H1 (cell line): Measurements from ENCODE around the gene DDX47. TPM values are rescaled to one million over a fixed set of nuclear protein-coding genes. Genes with fewer than 3 reads are reported as not detected.

ENCODE experiments used
- CTCF ChIA-PET: fragments of 300-600 bp; sonication (Branson Sonifier 250); formaldehyde crosslinking; loops from one replicate; lab custom pipeline; 2021; ENCODE audit not compliant: partially characterized antibody; lab: Charles Lee
- POLR2A ChIA-PET: fragments of 300-600 bp; sonication (Branson Sonifier 250); formaldehyde crosslinking; loops from one replicate; lab custom pipeline; 2021; ENCODE audit warnings: inconsistent platforms; ENCODE audit not compliant: partially characterized antibody; lab: Charles Lee
- DNase-seq, 2 experiments: peaks; one replicate each; pipeline versions ENCODE4 v3.0.0 to v3.0.0-alpha.2; 2010 to 2022; ENCODE audit warnings: low spot score in 2 of 2, low read depth in 1 of 2, mixed read lengths in 1 of 2
- FAIRE-seq: peaks from 2 replicates; lab custom pipeline; 2011; peaks lifted over from hg19 to GRCh38; lab: Jason Lieb, UNC
- H2AFZ ChIP-seq: 2 replicates; pipeline ENCODE4 v1.8.1; 2012; ENCODE audit warnings: low read length, inconsistent platforms
- H2AK5ac ChIP-seq: 2 replicates; pipeline ENCODE4 v1.6.1; 2013; ENCODE audit warnings: low read depth, low read length
- H2BK120ac ChIP-seq: replicated peaks from 2 replicates; pipeline ENCODE3; 2013; ENCODE audit warnings: low read depth, low read length, inconsistent platforms
- H2BK12ac ChIP-seq: 2 replicates; pipeline ENCODE4 v1.6.1; 2013; ENCODE audit warnings: low read depth, low read length
- H2BK15ac ChIP-seq: 2 replicates; pipeline ENCODE4 v1.6.1; 2013; ENCODE audit warnings: low read length
- H2BK20ac ChIP-seq: 2 replicates; pipeline ENCODE4 v1.6.1; 2013; ENCODE audit warnings: low read length
- H2BK5ac ChIP-seq: 2 replicates; pipeline ENCODE4 v1.6.1; 2013; ENCODE audit warnings: low read depth, low read length
- H3K14ac ChIP-seq: 2 replicates; pipeline ENCODE4 v1.6.1; 2013; ENCODE audit warnings: inconsistent platforms; ENCODE audit not compliant: insufficient read length
- H3K18ac ChIP-seq: 2 replicates; pipeline ENCODE4 v1.6.1; 2013; ENCODE audit warnings: low read length; ENCODE audit errors: extremely low read depth
- H3K23ac ChIP-seq: 2 replicates; pipeline ENCODE4 v1.6.1; 2013; ENCODE audit warnings: inconsistent platforms; ENCODE audit not compliant: insufficient read length
- H3K23me2 ChIP-seq: 2 replicates; pipeline ENCODE4 v1.6.1; 2013; ENCODE audit warnings: low read depth, low read length
- H3K27ac ChIP-seq: 2 replicates; pipeline ENCODE4 v1.6.1; 2011; ENCODE audit warnings: low read depth, low read length, inconsistent platforms
- H3K27me3 ChIP-seq, 4 experiments: replicated peaks in 1 of 4; 1 replicate in 1 of 4; 2 replicates in 3 of 4; pipeline versions ENCODE4 v1.6.1 to v1.8.1; 2011 to 2013; ENCODE audit warnings: low read length in 3 of 4, mild to moderate bottlenecking in 3 of 4, inconsistent platforms in 2 of 4, mixed read lengths in 2 of 4, moderate library complexity in 1 of 4; ENCODE audit not compliant: control insufficient read depth in 3 of 4, insufficient read depth in 3 of 4; ENCODE audit errors: extremely low read depth in 1 of 4
- H3K36me3 ChIP-seq, 4 experiments: 2 replicates each; pipeline versions ENCODE4 v1.6.1 to v1.8.1; 2011 to 2013; ENCODE audit warnings: mild to moderate bottlenecking in 4 of 4, low read length in 3 of 4, moderate library complexity in 2 of 4, control low read depth in 1 of 4, inconsistent platforms in 1 of 4; ENCODE audit not compliant: insufficient read depth in 4 of 4, control insufficient read depth in 2 of 4
- H3K4ac ChIP-seq: replicated peaks from 2 replicates; pipeline ENCODE3; 2013; ENCODE audit warnings: low read length, low read depth, mixed read lengths, inconsistent platforms; ENCODE audit not compliant: insufficient read length
- H3K4me1 ChIP-seq, 4 experiments: replicated peaks in 1 of 4; 1 replicate in 1 of 4; 2 replicates in 3 of 4; pipeline versions ENCODE4 v1.6.1 to v1.8.1; 2011 to 2013; ENCODE audit warnings: low read length in 3 of 4, inconsistent platforms in 2 of 4, mixed read lengths in 1 of 4; ENCODE audit not compliant: insufficient read depth in 4 of 4, control insufficient read depth in 3 of 4
- H3K4me2 ChIP-seq, 2 experiments: 2 replicates each; pipeline versions ENCODE4 v1.6.1 to v1.8.1; 2011 to 2013; ENCODE audit warnings: low read depth in 2 of 2, low read length in 2 of 2, control low read depth in 1 of 2, inconsistent platforms in 1 of 2, mild to moderate bottlenecking in 1 of 2; ENCODE audit not compliant: insufficient read depth in 1 of 2
- H3K4me3 ChIP-seq, 4 experiments: fragments of 200-600, 300-600 bp in 1 of 4; sonication (generic), shearing (Covaris generic), sonication (Bioruptor Twin) in 1 of 4; 2 replicates each; pipeline versions ENCODE4 v1.5.1 to v1.8.1; 2011 to 2016; ENCODE audit warnings: low read length in 4 of 4, low read depth in 3 of 4, control low read depth in 2 of 4, inconsistent platforms in 2 of 4, mild to moderate bottlenecking in 2 of 4, mixed read lengths in 1 of 4, moderate library complexity in 1 of 4; ENCODE audit not compliant: insufficient read depth in 2 of 4; ENCODE audit errors: extremely low read depth in 1 of 4
- H3K56ac ChIP-seq: replicated peaks from 2 replicates; pipeline ENCODE3; 2013; ENCODE audit warnings: low read depth, mild to moderate bottlenecking, mixed read lengths, low read length, inconsistent platforms; ENCODE audit not compliant: insufficient read length
- H3K79me1 ChIP-seq: 2 replicates; pipeline ENCODE4 v1.6.1; 2013; ENCODE audit warnings: low read depth, low read length, control low read depth
- H3K79me2 ChIP-seq, 2 experiments: 2 replicates each; pipeline versions ENCODE4 v1.6.1 to v1.8.1; 2012 to 2013; ENCODE audit warnings: low read length in 2 of 2, mild to moderate bottlenecking in 2 of 2, inconsistent platforms in 1 of 2; ENCODE audit not compliant: insufficient read depth in 2 of 2, control insufficient read depth in 1 of 2
- H3K9ac ChIP-seq, 4 experiments: replicated peaks in 1 of 4; 1 replicate in 1 of 4; 2 replicates in 3 of 4; pipeline versions ENCODE4 v1.6.1 to v1.8.1; 2011 to 2013; ENCODE audit warnings: low read depth in 3 of 4, low read length in 3 of 4, control low read depth in 2 of 4, mild to moderate bottlenecking in 2 of 4, moderate library complexity in 2 of 4, inconsistent platforms in 1 of 4; ENCODE audit errors: extremely low read depth in 1 of 4
- H3K9me3 ChIP-seq, 2 experiments: 2 replicates each; pipeline versions ENCODE4 v1.6.1 to v1.8.1; 2012 to 2013; ENCODE audit warnings: mild to moderate bottlenecking in 2 of 2, moderate library complexity in 2 of 2, control low read depth in 1 of 2, inconsistent platforms in 1 of 2, low read depth in 1 of 2, low read length in 1 of 2, mixed read lengths in 1 of 2; ENCODE audit not compliant: insufficient read depth in 2 of 2
- H4K20me1 ChIP-seq, 2 experiments: replicated peaks in 1 of 2; 2 replicates each; pipeline versions ENCODE3 to v1.8.1; 2011 to 2013; ENCODE audit warnings: inconsistent platforms in 2 of 2, low read length in 2 of 2, mild to moderate bottlenecking in 1 of 2; ENCODE audit not compliant: insufficient read depth in 2 of 2, control insufficient read depth in 1 of 2
- H4K5ac ChIP-seq: 2 replicates; pipeline ENCODE4 v1.6.1; 2013; ENCODE audit warnings: low read length, low read depth, mixed read lengths, inconsistent platforms; ENCODE audit not compliant: insufficient read length
- H4K8ac ChIP-seq: 2 replicates; pipeline ENCODE4 v1.8.0; 2013; ENCODE audit warnings: mild to moderate bottlenecking, moderate library complexity, low read length, inconsistent platforms; ENCODE audit not compliant: insufficient read depth; ENCODE audit errors: extremely low read depth
- H4K91ac ChIP-seq: replicated peaks from 2 replicates; pipeline ENCODE3; 2013; ENCODE audit warnings: low read length, mixed read lengths, inconsistent platforms; ENCODE audit not compliant: insufficient read length
- BCL11A ChIP-seq, 2 experiments: IDR thresholded peaks; one replicate each; pipeline ENCODE4 v1.6.1; 2011; ENCODE audit warnings: low read depth in 2 of 2, low read length in 2 of 2, mild to moderate bottlenecking in 2 of 2
- CEBPB ChIP-seq: IDR thresholded peaks from 2 replicates; pipeline ENCODE4 v1.6.1; 2012; ENCODE audit warnings: low read depth, low read length
- CTBP2 ChIP-seq: IDR thresholded peaks from 2 replicates; pipeline ENCODE4 v1.7.0; 2011; ENCODE audit warnings: borderline replicate concordance, mild to moderate bottlenecking, moderate library complexity, mixed read lengths, low read length; ENCODE audit not compliant: insufficient read depth, insufficient read length
- GABPA ChIP-seq: IDR thresholded peaks from 2 replicates; pipeline ENCODE4 v1.6.1; 2011; ENCODE audit warnings: mild to moderate bottlenecking, low read length, moderate library complexity, borderline replicate concordance; ENCODE audit not compliant: insufficient read depth
- JUN ChIP-seq: IDR thresholded peaks from 2 replicates; pipeline ENCODE4 v1.6.1; 2011; ENCODE audit warnings: low read depth, mild to moderate bottlenecking, improper control_type of control experiment, low read length
- MAFK ChIP-seq: IDR thresholded peaks from 2 replicates; pipeline ENCODE4 v1.6.1; 2012; ENCODE audit warnings: low read depth, mild to moderate bottlenecking, improper control_type of control experiment, low read length
- SP4 ChIP-seq: IDR thresholded peaks from 2 replicates; pipeline ENCODE4 v1.6.1; 2012; ENCODE audit warnings: low read length, inconsistent platforms
- SUZ12 ChIP-seq: fragments of 200-600 bp; sonication (generic); IDR thresholded peaks from 2 replicates; pipeline ENCODE4 v1.6.1; 2012; ENCODE audit warnings: mild to moderate bottlenecking, inconsistent platforms, low read length, moderate library complexity, mixed read lengths
- TBP ChIP-seq: IDR thresholded peaks from 2 replicates; pipeline ENCODE4 v1.6.1; 2011; ENCODE audit warnings: low read depth, low read length, improper control_type of control experiment
- WGBS, 2 experiments: shearing (Covaris generic) in 1 of 2; methylation state at CpG; one replicate each; pipeline versions ENCODE4 v1.1.6 to v1.1.7; 2013 to 2015; ENCODE audit warnings: low lambda C conversion rate in 2 of 2, mixed read lengths in 2 of 2, inconsistent platforms in 1 of 2, low coverage in 1 of 2, missing lambda C conversion rate in 1 of 2; ENCODE audit not compliant: insufficient replicate concordance in 2 of 2, insufficient coverage in 1 of 2, insufficient read length in 1 of 2; ENCODE audit errors: extremely low coverage in 1 of 2, missing lambda C conversion rate in 1 of 2; 5-methylcytosine and 5-hydroxymethylcytosine counted together
- polyA plus RNA-seq, 7 experiments: library from polyadenylated mRNA; depleted of rRNA in 3 of 7; stranded (reverse) in 5 of 7; unstranded in 2 of 7; fragments of >200 nt in 5 of 7; fragments of 200-250 nt in 2 of 7; gene quantifications; 1 replicate in 5 of 7; 2 replicates in 1 of 7; 4 replicates in 1 of 7; pipeline versions ENCODE4 v1.2.1 to v1.2.3, GENCODE V29; 2011 to 2013; ENCODE audit warnings: missing spikeins in 2 of 7, mixed read lengths in 2 of 7
- total RNA-seq: library from RNA; stranded (reverse); fragmentation: NEBNext Ultra II Directional; extraction: Animal tissue kit (Norgen Biotek cat#: 25700); gene quantifications from 2 replicates; pipeline ENCODE4 v1.2.1, GENCODE V29; 2021

The DDX47 gene
- total and polyA plus RNA-seq, 2 of the 8 experiments (the other 6 are each of a cell fraction or from before 2014, with no cell fraction given) = 54.4 to 74.2 TPM

DNA sequence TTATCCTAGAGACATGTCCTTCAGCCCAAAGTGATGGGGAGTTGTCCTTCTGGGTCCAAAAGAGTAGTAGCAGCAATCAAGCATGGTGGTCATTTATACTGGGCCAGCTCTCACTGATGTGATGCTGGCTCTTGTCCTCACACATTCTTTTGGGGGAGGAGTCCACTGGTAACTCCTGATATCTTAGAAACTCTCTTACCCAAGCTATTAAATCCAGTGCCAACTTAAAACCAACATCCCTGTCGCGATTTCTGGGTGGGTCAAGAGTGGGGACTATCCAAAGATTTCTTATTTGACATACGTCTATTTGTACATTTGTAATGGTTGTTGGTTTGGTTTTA is 24.6 kb downstream of the DDX47 start:
- Histone ChIP-seq H3K23me2 (no peaks in the 10 kb centered on the region), H3K4me1 (peaks cover 0 to 2% (median 0%) of the 10 kb centered on the region in 4 experiments; a peak in 2 of 7 replicates), H4K20me1 (no peaks in the 10 kb centered on the region), H3K79me2 (no peaks in the 10 kb centered on the region), H3K27ac (no peak overlapping the region), H2BK15ac (no peak overlapping the region), H2BK12ac (no peak overlapping the region), H2BK120ac (no peak overlapping the region), H2BK5ac (no peak overlapping the region), H3K4ac (no peak overlapping the region), H2AK5ac (no peak overlapping the region), H4K8ac (no peak overlapping the region), H3K79me1 (no peaks in the 10 kb centered on the region), H3K36me3 (peaks cover 4 to 19% (median 9%) of the 10 kb centered on the region in 4 experiments; a peak in 6 of 8 replicates), H3K23ac (no peak overlapping the region), H2BK20ac (no peak overlapping the region), H3K9ac (no peak overlapping the region), H2AFZ (no peak overlapping the region), H3K56ac (no peak overlapping the region), H3K27me3 (no peaks in the 10 kb centered on the region), H3K4me3 (no peak overlapping the region), H3K14ac (no peak overlapping the region), H3K18ac (no peak overlapping the region), H4K5ac (no peak overlapping the region), H3K4me2 (no peak overlapping the region), H4K91ac (no peak overlapping the region), H3K9me3 (no peaks in the 10 kb centered on the region)
- POLR2A ChIA-PET = interaction anchor here (0.9 to 2.9 kb wide), 5 partner anchors 12 to 265 kb away, joined by 3 to 8 read pairs (median 4); partner anchors contain the start of gene DDX47
- TF ChIP-seq CTBP2 (no peak), GABPA (no peak), SUZ12 (no peak), MAFK (no peak), BCL11A (IDR thresholded peaks at IDR 0.05; ENCODE audit: low read depth in 2 of 2, low read length in 2 of 2) (no peak), JUN (no peak), SP4 (no peak), TBP (no peak), CEBPB (no peak)
- WGBS, 2 experiments = 89% methylated on average over 3 of the region's 3 CpGs; no CpG with 5 or more reads in 1 of the 2 experiments
- CTCF ChIA-PET = interaction anchor here (0.7 to 3.8 kb wide), 32 partner anchors 9 to 634 kb away, joined by 3 to 30 read pairs (median 5); partner anchors contain the start of gene GPRC5A
- FAIRE-seq = no peak
- no peak for DNase-seq
